H9 (cell line): ENCODE data around the gene SLC35A3. TPM values are rescaled to one million over a fixed set of nuclear protein-coding genes. Genes with fewer than 3 reads are reported as not detected.

Experiments used
- DNase-seq: peaks from one replicate; pipeline ENCODE4 v3.0.0-alpha.2; 2017
- H2AFZ ChIP-seq: one replicate; pipeline ENCODE4 v1.6.1; 2013; ENCODE audit warnings: mild to moderate bottlenecking, low read length, control low read depth, moderate library complexity
- H2AK5ac ChIP-seq: 2 replicates; pipeline ENCODE4 v1.6.1; 2013; ENCODE audit warnings: low read length, control low read depth, mixed read lengths; ENCODE audit not compliant: insufficient read length
- H2BK120ac ChIP-seq: one replicate; pipeline ENCODE4 v1.6.1; 2013; ENCODE audit warnings: low read depth, mild to moderate bottlenecking, low read length, control low read depth, inconsistent platforms; ENCODE audit not compliant: poor library complexity, severe bottlenecking
- H2BK12ac ChIP-seq: 2 replicates; pipeline ENCODE4 v1.6.1; 2013; ENCODE audit warnings: low read length, control low read depth, mixed read lengths, low read depth; ENCODE audit not compliant: insufficient read length
- H2BK15ac ChIP-seq: 2 replicates; pipeline ENCODE4 v1.6.1; 2013; ENCODE audit warnings: low read depth, low read length, control low read depth
- H2BK20ac ChIP-seq: one replicate; pipeline ENCODE4 v1.6.1; 2013; ENCODE audit warnings: low read depth, mild to moderate bottlenecking, low read length, control low read depth, inconsistent platforms; ENCODE audit not compliant: poor library complexity, severe bottlenecking
- H2BK5ac ChIP-seq: 2 replicates; pipeline ENCODE4 v1.6.1; 2013; ENCODE audit warnings: low read length, control low read depth, mixed read lengths; ENCODE audit not compliant: insufficient read length
- H3K14ac ChIP-seq: 2 replicates; pipeline ENCODE4 v1.6.1; 2013; ENCODE audit warnings: low read length, control low read depth; ENCODE audit not compliant: insufficient read depth
- H3K18ac ChIP-seq: 2 replicates; pipeline ENCODE4 v1.6.1; 2013; ENCODE audit warnings: low read depth, mild to moderate bottlenecking, mixed read lengths, low read length, control low read depth; ENCODE audit not compliant: insufficient read length
- H3K23ac ChIP-seq: 2 replicates; pipeline ENCODE4 v1.6.1; 2013; ENCODE audit warnings: low read length, control low read depth, mixed read lengths, low read depth; ENCODE audit not compliant: insufficient read length
- H3K23me2 ChIP-seq: 2 replicates; pipeline ENCODE4 v1.6.1; 2013; ENCODE audit warnings: low read depth, mild to moderate bottlenecking, mixed read lengths, low read length, control low read depth; ENCODE audit not compliant: insufficient read length, poor library complexity, severe bottlenecking
- H3K27ac ChIP-seq: 2 replicates; pipeline ENCODE4 v1.5.1; 2013; ENCODE audit warnings: low read length, control low read depth, mixed read lengths, low read depth; ENCODE audit not compliant: insufficient read length
- H3K27me3 ChIP-seq: 2 replicates; pipeline ENCODE4 v1.6.1; 2013; ENCODE audit warnings: low read length, control low read depth, inconsistent platforms; ENCODE audit not compliant: insufficient read depth
- H3K4ac ChIP-seq: 2 replicates; pipeline ENCODE4 v1.6.1; 2013; ENCODE audit warnings: low read depth, mild to moderate bottlenecking, control low read depth, inconsistent platforms, low read length, moderate library complexity
- H3K4me1 ChIP-seq: 2 replicates; pipeline ENCODE4 v1.6.1; 2013; ENCODE audit warnings: low read length, control low read depth, inconsistent platforms; ENCODE audit not compliant: insufficient read depth
- H3K4me2 ChIP-seq: 2 replicates; pipeline ENCODE4 v1.6.1; 2013; ENCODE audit warnings: low read length, control low read depth, mixed read lengths; ENCODE audit not compliant: insufficient read length, insufficient read depth
- H3K56ac ChIP-seq: 2 replicates; pipeline ENCODE4 v1.6.1; 2013; ENCODE audit warnings: low read depth, mild to moderate bottlenecking, mixed read lengths, low read length, control low read depth; ENCODE audit not compliant: insufficient read length
- H3K79me1 ChIP-seq: 2 replicates; pipeline ENCODE4 v1.6.1; 2013; ENCODE audit warnings: low read depth, mild to moderate bottlenecking, moderate library complexity, low read length, control low read depth, inconsistent platforms; ENCODE audit not compliant: insufficient read depth, poor library complexity, severe bottlenecking
- H3K79me2 ChIP-seq: 2 replicates; pipeline ENCODE4 v1.6.1; 2013; ENCODE audit warnings: low read length, control low read depth, inconsistent platforms; ENCODE audit not compliant: insufficient read depth
- H3K9ac ChIP-seq: 2 replicates; pipeline ENCODE4 v1.6.1; 2013; ENCODE audit warnings: low read length, control low read depth, mixed read lengths; ENCODE audit not compliant: insufficient read length; ENCODE audit errors: extremely low read depth
- H3K9me3 ChIP-seq: one replicate; pipeline ENCODE4 v1.6.1; 2013; ENCODE audit warnings: low read depth, low read length, inconsistent platforms; ENCODE audit not compliant: control insufficient read depth
- H3T11ph ChIP-seq: one replicate; pipeline ENCODE4 v1.6.1; 2013; ENCODE audit warnings: mild to moderate bottlenecking, low read length, control low read depth, inconsistent platforms
- H4K20me1 ChIP-seq: one replicate; pipeline ENCODE4 v1.6.1; 2013; ENCODE audit not compliant: control insufficient read depth, insufficient read length, insufficient read depth
- H4K5ac ChIP-seq: 2 replicates; pipeline ENCODE4 v1.6.1; 2013; ENCODE audit warnings: low read depth, mild to moderate bottlenecking, mixed read lengths, low read length, control low read depth; ENCODE audit not compliant: insufficient read length
- H4K8ac ChIP-seq: replicated peaks from 2 replicates; pipeline ENCODE4 v1.6.1; 2013; ENCODE audit warnings: low read length, control low read depth, mixed read lengths, low read depth; ENCODE audit not compliant: insufficient read length
- H4K91ac ChIP-seq: 2 replicates; pipeline ENCODE4 v1.6.1; 2013; ENCODE audit warnings: low read depth, mild to moderate bottlenecking, moderate library complexity, mixed read lengths, low read length, control low read depth; ENCODE audit not compliant: insufficient read length
- H3K27ac Mint-ChIP-seq, 3 experiments: 2 replicates in 2 of 3; 3 replicates in 1 of 3; pipeline ENCODE4 v1.8.0; 2020 to 2021; ENCODE audit warnings: mixed read lengths in 3 of 3, mild to moderate bottlenecking in 1 of 3, moderate library complexity in 1 of 3
- H3K27me3 Mint-ChIP-seq: 2 replicates; pipeline ENCODE4 v1.8.0; 2021; ENCODE audit warnings: low read depth, mild to moderate bottlenecking, moderate library complexity, mixed read lengths
- H3K36me3 Mint-ChIP-seq, 3 experiments: 2 replicates in 2 of 3; 3 replicates in 1 of 3; pipeline ENCODE4 v1.8.0; 2020 to 2021; ENCODE audit warnings: low read depth in 3 of 3, mixed read lengths in 3 of 3; ENCODE audit not compliant: insufficient read depth in 1 of 3
- H3K4me1 Mint-ChIP-seq, 2 experiments: 2 replicates each; pipeline ENCODE4 v1.8.0; 2020; ENCODE audit warnings: mixed read lengths in 2 of 2
- H3K4me3 Mint-ChIP-seq, 2 experiments: 2 replicates in 1 of 2; 3 replicates in 1 of 2; pipeline ENCODE4 v1.8.0; 2020 to 2021; ENCODE audit warnings: mild to moderate bottlenecking in 2 of 2, mixed read lengths in 2 of 2, moderate library complexity in 1 of 2
- H3K9me3 Mint-ChIP-seq, 2 experiments: 2 replicates in 1 of 2; 3 replicates in 1 of 2; pipeline ENCODE4 v1.8.0; 2020; ENCODE audit warnings: mild to moderate bottlenecking in 2 of 2, mixed read lengths in 2 of 2, moderate library complexity in 1 of 2
- WGBS: extraction: QIAGEN DNeasy Blood & Tissue Kit; methylation state at CpG from one replicate; pipeline ENCODE4 v1.1.7; 2013; ENCODE audit warnings: missing lambda C conversion rate, low lambda C conversion rate, mixed read lengths; ENCODE audit not compliant: insufficient read length; ENCODE audit errors: extremely low coverage; 5-methylcytosine and 5-hydroxymethylcytosine counted together
- total RNA-seq: library from RNA; stranded (reverse); gene quantifications from 2 replicates; pipeline ENCODE4 v1.2.1, GENCODE V29; 2021
- TF ChIP-seq, protein P1 (sequence below): fragments of 200-600 bp; sonication (generic); conservative IDR thresholded peaks from 3 replicates; pipeline ENCODE4 v1.8.0; 2021; ENCODE audit warnings: antibody characterized with exemption, mild to moderate bottlenecking

SLC35A3 gene
- total RNA-seq, 1 experiment from 2014 or later, result 15.1 TPM

GRCh38 chr1:100053727-100054126, 83.9 kb downstream of the SLC35A3 start:
- peaks cover 3% of the 10 kb centered on the region; the same call in 1 of the 2 replicates for H3K4me1 ChIP-seq
- H3K23me2 ChIP-seq, result no peaks in the 10 kb centered on the region
- no peak overlapping the region for H3K56ac ChIP-seq
- Mint-ChIP-seq H3K27ac (peak overlapping the region in 1 of 3 experiments; percentile 2; a peak in 1 of 7 replicates), H3K4me3 (no peak overlapping the region), H3K9me3 (no peaks in the 10 kb centered on the region), H3K27me3 (no peaks in the 10 kb centered on the region), H3K4me1 (peaks cover 11 to 12% of the 10 kb centered on the region in 2 experiments), H3K36me3 (peaks cover 2 to 16% (median 15%) of the 10 kb centered on the region in 3 experiments; a peak in 6 of 7 replicates)
- no CpG with 5 or more reads among the region's 4 CpGs for WGBS
- H3T11ph ChIP-seq, result no peak overlapping the region
- no peak overlapping the region for H2BK15ac ChIP-seq
- H2AK5ac ChIP-seq, result no peak overlapping the region
- H3K79me1 ChIP-seq, result peaks cover 5% of the 10 kb centered on the region
- no peak overlapping the region for H3K4me2 ChIP-seq
- H3K14ac ChIP-seq, result no peak overlapping the region
- H3K4ac ChIP-seq, result no peak overlapping the region
- H4K5ac ChIP-seq, result no peak overlapping the region
- H2BK5ac ChIP-seq, result no peak overlapping the region
- no peak overlapping the region for H3K27ac ChIP-seq
- no peaks in the 10 kb centered on the region for H3K27me3 ChIP-seq
- H4K91ac ChIP-seq, result no peak overlapping the region
- H3K79me2 ChIP-seq, result peaks cover 11% of the 10 kb centered on the region; the same call in 1 of the 2 replicates
- no peak overlapping the region for H2AFZ ChIP-seq
- TF ChIP-seq, protein P1, sequence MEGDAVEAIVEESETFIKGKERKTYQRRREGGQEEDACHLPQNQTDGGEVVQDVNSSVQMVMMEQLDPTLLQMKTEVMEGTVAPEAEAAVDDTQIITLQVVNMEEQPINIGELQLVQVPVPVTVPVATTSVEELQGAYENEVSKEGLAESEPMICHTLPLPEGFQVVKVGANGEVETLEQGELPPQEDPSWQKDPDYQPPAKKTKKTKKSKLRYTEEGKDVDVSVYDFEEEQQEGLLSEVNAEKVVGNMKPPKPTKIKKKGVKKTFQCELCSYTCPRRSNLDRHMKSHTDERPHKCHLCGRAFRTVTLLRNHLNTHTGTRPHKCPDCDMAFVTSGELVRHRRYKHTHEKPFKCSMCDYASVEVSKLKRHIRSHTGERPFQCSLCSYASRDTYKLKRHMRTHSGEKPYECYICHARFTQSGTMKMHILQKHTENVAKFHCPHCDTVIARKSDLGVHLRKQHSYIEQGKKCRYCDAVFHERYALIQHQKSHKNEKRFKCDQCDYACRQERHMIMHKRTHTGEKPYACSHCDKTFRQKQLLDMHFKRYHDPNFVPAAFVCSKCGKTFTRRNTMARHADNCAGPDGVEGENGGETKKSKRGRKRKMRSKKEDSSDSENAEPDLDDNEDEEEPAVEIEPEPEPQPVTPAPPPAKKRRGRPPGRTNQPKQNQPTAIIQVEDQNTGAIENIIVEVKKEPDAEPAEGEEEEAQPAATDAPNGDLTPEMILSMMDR, result no peak
- H3K23ac ChIP-seq, result no peak overlapping the region
- no peak overlapping the region for H2BK120ac ChIP-seq
- H2BK20ac ChIP-seq, result no peak overlapping the region
- no peak overlapping the region for H3K18ac ChIP-seq
- H3K9me3 ChIP-seq, result no peaks in the 10 kb centered on the region
- no peak overlapping the region for H2BK12ac ChIP-seq
- no peak overlapping the region for H3K9ac ChIP-seq
- no peak for DNase-seq
- no peak overlapping the region for H4K8ac ChIP-seq
- H4K20me1 ChIP-seq, result no peaks in the 10 kb centered on the region
